ENCODE data around the gene ONECUT1. TPM values are rescaled to one million over a fixed set of nuclear protein-coding genes. Genes with fewer than 3 reads are reported as not detected.

Gene ONECUT1
- total RNA-seq, 1 experiment from 2014 or later = not detected

DNA sequence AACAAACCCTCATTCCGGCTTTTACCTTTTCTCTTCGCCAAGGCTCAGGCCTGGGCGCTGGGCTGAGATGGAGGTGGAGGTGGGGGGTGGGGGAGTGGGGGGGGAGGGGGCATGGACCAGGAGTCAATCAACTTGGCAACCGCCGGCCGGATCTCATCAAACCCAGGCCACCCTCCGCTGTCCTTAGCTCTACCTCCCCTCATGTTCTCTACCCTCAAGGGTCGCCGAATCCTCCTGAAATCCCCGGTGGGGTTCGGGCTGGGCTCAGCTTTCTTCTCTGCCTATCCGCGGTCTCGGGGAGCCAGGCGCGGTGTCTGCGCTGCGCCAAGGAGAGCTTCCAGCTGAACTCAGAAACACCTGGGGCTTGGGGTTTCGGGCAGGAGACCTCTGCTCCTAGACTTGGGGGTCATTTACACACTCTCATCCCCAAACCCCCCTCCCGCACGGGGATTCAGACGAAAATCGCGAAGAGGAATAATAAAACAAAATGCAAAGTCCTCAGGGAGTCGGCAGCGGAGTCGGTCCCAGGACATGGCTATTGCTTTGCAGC lies 2.5 kb downstream of the ONECUT1 start:
- DNase-seq = no peak
- POLR2A ChIA-PET (ENCODE audit: unreplicated experiment) = no interaction called here
- H3K9me3 ChIP-seq (ENCODE audit: insufficient read depth, low read depth) = no peaks in the 10 kb centered on the region
- H4K20me1 ChIP-seq (ENCODE audit: insufficient read depth) = no peaks in the 10 kb centered on the region
- peaks cover 4% of the 10 kb centered on the region; the same call in 1 of the 2 replicates for H3K27me3 ChIP-seq (ENCODE audit: insufficient read depth, low read depth)
- TF ChIP-seq, protein P1, sequence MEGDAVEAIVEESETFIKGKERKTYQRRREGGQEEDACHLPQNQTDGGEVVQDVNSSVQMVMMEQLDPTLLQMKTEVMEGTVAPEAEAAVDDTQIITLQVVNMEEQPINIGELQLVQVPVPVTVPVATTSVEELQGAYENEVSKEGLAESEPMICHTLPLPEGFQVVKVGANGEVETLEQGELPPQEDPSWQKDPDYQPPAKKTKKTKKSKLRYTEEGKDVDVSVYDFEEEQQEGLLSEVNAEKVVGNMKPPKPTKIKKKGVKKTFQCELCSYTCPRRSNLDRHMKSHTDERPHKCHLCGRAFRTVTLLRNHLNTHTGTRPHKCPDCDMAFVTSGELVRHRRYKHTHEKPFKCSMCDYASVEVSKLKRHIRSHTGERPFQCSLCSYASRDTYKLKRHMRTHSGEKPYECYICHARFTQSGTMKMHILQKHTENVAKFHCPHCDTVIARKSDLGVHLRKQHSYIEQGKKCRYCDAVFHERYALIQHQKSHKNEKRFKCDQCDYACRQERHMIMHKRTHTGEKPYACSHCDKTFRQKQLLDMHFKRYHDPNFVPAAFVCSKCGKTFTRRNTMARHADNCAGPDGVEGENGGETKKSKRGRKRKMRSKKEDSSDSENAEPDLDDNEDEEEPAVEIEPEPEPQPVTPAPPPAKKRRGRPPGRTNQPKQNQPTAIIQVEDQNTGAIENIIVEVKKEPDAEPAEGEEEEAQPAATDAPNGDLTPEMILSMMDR (conservative IDR thresholded peaks at IDR 0.05) = no peak
- no peak for TF ChIP-seq EZH2 (IDR thresholded peaks at IDR 0.05; ENCODE audit: low read depth)
- no peaks in the 10 kb centered on the region for H3K9me2 ChIP-seq (ENCODE audit: insufficient read depth)
- H3K4me2 ChIP-seq = no peak overlapping the region
- no peak overlapping the region for H3K4me3 ChIP-seq
- no peak overlapping the region for H3K27ac ChIP-seq
- no peaks in the 10 kb centered on the region for H3K4me1 ChIP-seq (replicated peaks; ENCODE audit: insufficient read depth)
- H3K36me3 ChIP-seq (ENCODE audit: low read depth) = no peaks in the 10 kb centered on the region
- no peaks in the 10 kb centered on the region for H3F3A ChIP-seq (ENCODE audit: insufficient read depth, low read depth)
- intact Hi-C loops (cut with micrococcal nuclease; ENCODE audit: unreplicated experiment) = no loop called here
- CTCF ChIA-PET = no interaction called here
- H3K79me2 ChIP-seq (ENCODE audit: low read depth) = no peaks in the 10 kb centered on the region
- H2AFZ ChIP-seq = no peak overlapping the region
- no TSS peak for BruUV-seq (replicated peaks)

DNA sequence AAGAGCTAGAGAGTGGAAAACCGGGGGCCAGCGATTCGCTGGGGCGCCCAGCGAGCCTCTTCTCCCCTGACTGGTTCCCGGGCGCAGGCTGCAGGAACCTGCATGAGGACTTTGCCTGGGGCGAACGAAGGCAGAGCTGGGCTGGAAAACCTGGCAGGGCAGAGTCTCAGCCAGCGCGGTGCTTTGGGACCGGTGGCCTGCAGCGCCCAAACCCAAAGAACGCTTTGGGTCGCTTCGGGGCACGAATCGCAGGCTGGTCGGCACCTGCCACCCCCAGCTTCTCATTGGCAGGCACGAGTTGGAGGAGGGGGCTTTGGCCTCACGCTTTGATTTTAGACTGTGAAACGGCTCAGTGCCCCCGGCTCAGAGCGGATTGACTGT lies 3.0 kb downstream of the ONECUT1 start:
- no peak for TF ChIP-seq EZH2 (IDR thresholded peaks at IDR 0.05; ENCODE audit: low read depth)
- TF ChIP-seq, protein P1 (conservative IDR thresholded peaks at IDR 0.05) = no peak
- ChIA-PET CTCF (no interaction called here), POLR2A (ENCODE audit: unreplicated experiment) (no interaction called here)
- Histone ChIP-seq H3K4me2 (no peak overlapping the region), H3K79me2 (ENCODE audit: low read depth) (no peaks in the 10 kb centered on the region), H3K9me3 (ENCODE audit: insufficient read depth, low read depth) (no peaks in the 10 kb centered on the region), H3K27me3 (ENCODE audit: insufficient read depth, low read depth) (peaks cover 4% of the 10 kb centered on the region; the same call in 1 of the 2 replicates), H4K20me1 (ENCODE audit: insufficient read depth) (no peaks in the 10 kb centered on the region), H2AFZ (no peak overlapping the region), H3F3A (ENCODE audit: insufficient read depth, low read depth) (no peaks in the 10 kb centered on the region), H3K27ac (no peak overlapping the region), H3K9me2 (ENCODE audit: insufficient read depth) (no peaks in the 10 kb centered on the region), H3K36me3 (ENCODE audit: low read depth) (no peaks in the 10 kb centered on the region), H3K4me3 (no peak overlapping the region), H3K4me1 (replicated peaks; ENCODE audit: insufficient read depth) (no peaks in the 10 kb centered on the region)
- no TSS peak for BruUV-seq (replicated peaks)
- DNase-seq = no peak
- intact Hi-C loops (cut with micrococcal nuclease; ENCODE audit: unreplicated experiment) = no loop called here

DNA sequence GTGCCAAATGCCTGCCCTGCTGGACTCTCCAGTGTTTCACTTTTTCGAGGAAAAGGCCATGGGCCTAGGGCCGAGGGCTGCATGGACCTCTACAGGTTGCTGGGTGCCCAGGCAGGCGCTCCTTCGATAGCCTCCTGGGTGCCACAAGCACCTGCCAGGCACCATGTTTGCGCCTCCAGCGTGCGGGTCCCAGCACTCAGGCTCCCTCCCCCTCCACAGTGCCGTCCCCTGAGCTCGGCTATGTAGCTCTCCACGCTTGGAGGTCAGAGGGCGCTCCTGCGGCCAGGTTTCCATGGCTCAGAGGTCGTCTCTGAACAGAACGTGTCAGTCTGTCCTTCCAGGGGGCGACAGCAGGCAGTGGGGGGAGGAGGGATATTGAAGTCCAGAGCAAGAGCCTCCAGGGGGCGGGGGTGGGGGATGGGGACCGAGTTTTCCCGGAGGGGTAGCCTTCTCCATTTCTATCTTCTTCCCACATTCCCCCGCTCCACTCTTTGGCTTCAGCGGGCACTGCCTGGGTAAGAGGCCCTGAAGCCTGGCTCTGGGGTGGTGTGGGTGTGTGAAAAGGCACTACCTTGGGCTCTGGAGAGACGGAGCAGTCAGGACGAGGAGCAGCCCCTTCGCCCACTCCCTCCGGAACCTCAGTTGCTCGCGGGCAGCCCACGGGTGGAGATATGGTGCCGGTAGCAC lies 3.6 kb downstream of the ONECUT1 start:
- no peaks in the 10 kb centered on the region for H4K20me1 ChIP-seq (ENCODE audit: insufficient read depth)
- no TSS peak for BruUV-seq (replicated peaks)
- no peak for DNase-seq
- no peaks in the 10 kb centered on the region for H3K9me3 ChIP-seq (ENCODE audit: insufficient read depth, low read depth)
- H3K36me3 ChIP-seq (ENCODE audit: low read depth) = no peaks in the 10 kb centered on the region
- intact Hi-C loops (cut with micrococcal nuclease; ENCODE audit: unreplicated experiment) = no loop called here
- POLR2A ChIA-PET (ENCODE audit: unreplicated experiment) = no interaction called here
- H3K27ac ChIP-seq = no peak overlapping the region
- no peaks in the 10 kb centered on the region for H3F3A ChIP-seq (ENCODE audit: insufficient read depth, low read depth)
- no peak overlapping the region for H3K4me3 ChIP-seq
- H3K79me2 ChIP-seq (ENCODE audit: low read depth) = no peaks in the 10 kb centered on the region
- CTCF ChIA-PET = no interaction called here
- TF ChIP-seq, protein P1 (conservative IDR thresholded peaks at IDR 0.05) = no peak
- no peak for TF ChIP-seq EZH2 (IDR thresholded peaks at IDR 0.05; ENCODE audit: low read depth)
- peaks cover 4% of the 10 kb centered on the region; the same call in 1 of the 2 replicates for H3K27me3 ChIP-seq (ENCODE audit: insufficient read depth, low read depth)
- no peak overlapping the region for H2AFZ ChIP-seq
- H3K4me2 ChIP-seq = no peak overlapping the region
- H3K4me1 ChIP-seq (replicated peaks; ENCODE audit: insufficient read depth) = no peaks in the 10 kb centered on the region
- no peaks in the 10 kb centered on the region for H3K9me2 ChIP-seq (ENCODE audit: insufficient read depth)
